Fibroblast of lung (primary cell): ENCODE measurements around the gene SEC14L6. TPM values are rescaled to one million over a fixed set of nuclear protein-coding genes. Genes with fewer than 3 reads are reported as not detected.

ENCODE experiments used
- DNase-seq, 2 donors: peaks; one replicate each; pipeline versions ENCODE4 v3.0.0 to v3.0.0-alpha.2; 2010; ENCODE audit warnings: low read depth in 2 of 2
- H2AFZ ChIP-seq: 2 replicates; pipeline ENCODE4 v1.5.1; 2012; ENCODE audit warnings: low read length, control low read depth, inconsistent platforms
- H3K27ac ChIP-seq: 2 replicates; pipeline ENCODE4 v1.5.1; 2011; ENCODE audit warnings: low read length, control low read depth; ENCODE audit not compliant: insufficient read depth
- H3K27me3 ChIP-seq: 2 replicates; pipeline ENCODE4 v1.5.1; 2011; ENCODE audit warnings: mild to moderate bottlenecking, low read length; ENCODE audit not compliant: control insufficient read depth, insufficient read depth
- H3K36me3 ChIP-seq: 2 replicates; pipeline ENCODE4 v1.5.1; 2011; ENCODE audit warnings: low read length; ENCODE audit not compliant: control insufficient read depth, insufficient read depth
- H3K4me1 ChIP-seq: 2 replicates; pipeline ENCODE4 v1.5.1; 2011; ENCODE audit warnings: low read length; ENCODE audit not compliant: control insufficient read depth, insufficient read depth; ENCODE audit errors: extremely low read depth
- H3K4me2 ChIP-seq: 2 replicates; pipeline ENCODE4 v1.5.1; 2011; ENCODE audit warnings: low read length, control low read depth; ENCODE audit not compliant: insufficient read depth; ENCODE audit errors: extremely low read depth
- H3K4me3 ChIP-seq, 4 experiments: fragments of 200-600 bp in 1 of 4; sonication (generic) in 1 of 4; replicated peaks in 1 of 4; 2 replicates each; pipeline ENCODE4 v1.5.1; 2011 to 2016; ENCODE audit warnings: low read length in 4 of 4, low read depth in 3 of 4, mild to moderate bottlenecking in 3 of 4, control low read depth in 2 of 4, inconsistent platforms in 1 of 4, mixed read lengths in 1 of 4; ENCODE audit not compliant: insufficient read depth in 1 of 4; ENCODE audit errors: control extremely low read depth in 1 of 4
- H3K79me2 ChIP-seq: 2 replicates; pipeline ENCODE4 v1.5.1; 2012; ENCODE audit warnings: mild to moderate bottlenecking, low read length, inconsistent platforms; ENCODE audit not compliant: control insufficient read depth, insufficient read depth
- H3K9ac ChIP-seq: 2 replicates; pipeline ENCODE4 v1.5.1; 2011; ENCODE audit warnings: mild to moderate bottlenecking, low read length, control low read depth; ENCODE audit not compliant: insufficient read depth
- H3K9me3 ChIP-seq: 2 replicates; pipeline ENCODE4 v1.5.1; 2012; ENCODE audit warnings: low read depth, low read length; ENCODE audit not compliant: control insufficient read depth, insufficient read depth
- H4K20me1 ChIP-seq: 2 replicates; pipeline ENCODE4 v1.5.1; 2011; ENCODE audit warnings: low read length; ENCODE audit not compliant: control insufficient read depth, insufficient read depth; ENCODE audit errors: extremely low read depth
- CTCF ChIP-seq, 2 donors: IDR thresholded peaks in 1 of 2; conservative IDR thresholded peaks in 1 of 2; 1 replicate in 1 of 2; 2 replicates in 1 of 2; pipeline ENCODE4 v1.5.1; 2011 to 2012; ENCODE audit warnings: low read length in 2 of 2, control low read depth in 1 of 2, inconsistent platforms in 1 of 2, low read depth in 1 of 2, mild to moderate bottlenecking in 1 of 2
- EZH2 ChIP-seq: IDR thresholded peaks from 2 replicates; pipeline ENCODE4 v1.5.1; 2012; ENCODE audit warnings: low read length, control low read depth, mild to moderate bottlenecking; ENCODE audit errors: missing control alignments
- polyA plus RNA-seq, 2 donors: library from polyadenylated mRNA; depleted of rRNA in 1 of 2; stranded (reverse) in 1 of 2; unstranded in 1 of 2; fragments of >200 nt; gene quantifications; 2 replicates each; pipeline ENCODE4 v1.2.1, GENCODE V29; 2011 to 2012; ENCODE audit warnings: missing spikeins in 1 of 2
- total RNA-seq: library from RNA; depleted of rRNA; stranded (reverse); fragments of >200 nt; gene quantifications from 2 replicates; pipeline ENCODE4 v1.2.1, GENCODE V29; 2014

SEC14L6 gene
- total and polyA plus RNA-seq, 2 donors (not counting 1 experiment from before 2014, with no cell fraction given): 0.12 to 0.66 TPM

GRCh38 chr22:30508216-30508615 is 38.3 kb downstream of the SEC14L6 start:
- Histone ChIP-seq H3K79me2 (no peaks in the 10 kb centered on the region), H3K27me3 (peaks cover 13% of the 10 kb centered on the region), H3K9me3 (no peaks in the 10 kb centered on the region), H3K4me1 (no peaks in the 10 kb centered on the region), H4K20me1 (no peaks in the 10 kb centered on the region), H3K27ac (no peak overlapping the region), H3K9ac (no peak overlapping the region), H3K4me2 (no peak overlapping the region), H2AFZ (no peak overlapping the region), H3K36me3 (no peaks in the 10 kb centered on the region), H3K4me3 (no peak overlapping the region)
- no peak for DNase-seq
- no peak for TF ChIP-seq CTCF (conservative IDR thresholded peaks at IDR 0.05 in 1 of 2, IDR thresholded peaks at IDR 0.05 in 1 of 2; ENCODE audit: low read depth in 1 of 2, low read length in 2 of 2)

GRCh38 chr22:30507670-30508069 is 38.9 kb downstream of the SEC14L6 start:
- no peak for DNase-seq
- no peaks in the 10 kb centered on the region for H3K79me2 ChIP-seq
- no peak overlapping the region for H3K4me3 ChIP-seq
- H2AFZ ChIP-seq: no peak overlapping the region
- peaks cover 13% of the 10 kb centered on the region for H3K27me3 ChIP-seq
- no peaks in the 10 kb centered on the region for H3K4me1 ChIP-seq
- no peak overlapping the region for H3K9ac ChIP-seq
- H3K4me2 ChIP-seq: no peak overlapping the region
- no peaks in the 10 kb centered on the region for H3K9me3 ChIP-seq
- no peaks in the 10 kb centered on the region for H4K20me1 ChIP-seq
- H3K36me3 ChIP-seq: no peaks in the 10 kb centered on the region
- H3K27ac ChIP-seq: no peak overlapping the region
- TF ChIP-seq EZH2 (no peak), CTCF (conservative IDR thresholded peaks at IDR 0.05 in 1 of 2, IDR thresholded peaks at IDR 0.05 in 1 of 2; ENCODE audit: low read depth in 1 of 2, low read length in 2 of 2) (no peak)

GRCh38 chr22:30506507-30506968 is 40.0 kb downstream of the SEC14L6 start:
- Histone ChIP-seq H3K36me3 (no peaks in the 10 kb centered on the region), H4K20me1 (no peaks in the 10 kb centered on the region), H3K79me2 (no peaks in the 10 kb centered on the region), H3K27me3 (peaks cover 13% of the 10 kb centered on the region), H3K4me3 (no peak overlapping the region), H3K4me1 (no peaks in the 10 kb centered on the region), H2AFZ (no peak overlapping the region), H3K4me2 (no peak overlapping the region), H3K9ac (no peak overlapping the region), H3K9me3 (no peaks in the 10 kb centered on the region), H3K27ac (no peak overlapping the region)
- TF ChIP-seq CTCF (conservative IDR thresholded peaks at IDR 0.05 in 1 of 2, IDR thresholded peaks at IDR 0.05 in 1 of 2; ENCODE audit: low read depth in 1 of 2, low read length in 2 of 2) (no peak), EZH2 (no peak)
- DNase-seq: no peak
